Activated CD8-positive, alpha-beta T cell treated with anti-CD3 and anti-CD28 coated beads for 36 hours (primary cell): ENCODE data around the gene SUSD6. TPM values are rescaled to one million over a fixed set of nuclear protein-coding genes. Genes with fewer than 3 reads are reported as not detected.

Experiments
- ATAC-seq: fragments of 200-7000 bp; cut with Tn5 transposase; one replicate; pipeline ENCODE4 v1.10.0; 2021; ENCODE audit warnings: mild to moderate bottlenecking, moderate library complexity
- CTCF ChIA-PET: fragments of 350-600 bp; sonication (Branson Sonifier 250); formaldehyde crosslinking; loops from one replicate; lab custom pipeline; 2021; ENCODE audit warnings: antibody characterized with exemption; lab: Charles Lee
- POLR2A ChIA-PET: fragments of 350-600 bp; sonication (Branson Sonifier 250); formaldehyde crosslinking; loops from one replicate; lab custom pipeline; 2021; ENCODE audit warnings: antibody characterized with exemption; lab: Charles Lee
- DNase-seq: peaks from one replicate; pipeline ENCODE4 v3.0.0-alpha.2; 2020
- H3K27ac Mint-ChIP-seq: one replicate; pipeline ENCODE4 v1.8.0; 2021; ENCODE audit warnings: mild to moderate bottlenecking, mixed read lengths
- H3K27me3 Mint-ChIP-seq: one replicate; pipeline ENCODE4 v1.8.0; 2021; ENCODE audit warnings: mixed read lengths
- H3K36me3 Mint-ChIP-seq: one replicate; pipeline ENCODE4 v1.8.0; 2021; ENCODE audit warnings: low read depth, mixed read lengths
- H3K4me1 Mint-ChIP-seq: one replicate; pipeline ENCODE4 v1.8.0; 2021; ENCODE audit warnings: low read depth, mixed read lengths
- H3K4me3 Mint-ChIP-seq: one replicate; pipeline ENCODE4 v1.8.0; 2021; ENCODE audit warnings: mild to moderate bottlenecking, moderate library complexity, mixed read lengths
- H3K9me3 Mint-ChIP-seq: one replicate; pipeline ENCODE4 v1.8.0; 2021; ENCODE audit warnings: mixed read lengths
- CTCF ChIP-seq: fragments of 200-600 bp; IDR thresholded peaks from one replicate; pipeline ENCODE4 v1.8.0; 2022; ENCODE audit warnings: antibody characterized with exemption, mild to moderate bottlenecking
- intact Hi-C: fragments of 100-400 bp; cut with micrococcal nuclease; formaldehyde crosslinking; loops from one replicate; pipeline ENCODE4 v1.10.0; 2022
- total RNA-seq, 2 experiments: library from RNA; stranded (reverse); gene quantifications; one replicate each; pipeline ENCODE4 v1.2.3, GENCODE V29; 2021

The SUSD6 gene
- total RNA-seq, 2 experiments from 2014 or later, result 35.7 to 36.2 TPM

DNA sequence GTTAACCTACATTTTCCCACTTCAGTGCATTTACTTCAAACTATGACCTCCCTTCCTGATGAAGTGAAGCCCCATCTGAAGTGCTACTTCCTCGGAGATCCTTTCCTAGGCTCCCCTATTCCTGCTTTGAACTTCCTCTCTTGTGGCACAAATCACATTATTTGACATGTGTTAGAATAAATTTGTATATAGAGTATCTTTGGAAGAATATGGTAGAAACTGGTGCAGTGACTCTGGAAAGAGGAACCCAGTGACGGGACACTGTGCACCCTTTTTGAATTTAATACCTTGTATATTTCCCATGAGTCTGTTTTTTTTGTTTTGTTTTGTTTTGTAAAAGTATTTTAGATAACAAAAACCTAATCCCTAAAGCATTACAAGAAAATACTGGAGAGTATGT lies 89.2 kb downstream of the SUSD6 start:
- TF ChIP-seq CTCF, result no peak
- no peak overlapping the region for H3K27ac Mint-ChIP-seq
- no peaks in the 10 kb centered on the region for H3K27me3 Mint-ChIP-seq
- DNase-seq (no peak), ATAC-seq (no peak)
- ChIA-PET POLR2A (no interaction called here), CTCF (interaction anchor here (1.2 to 1.5 kb wide), 2 partner anchors 9 to 26 kb away, joined by 4 to 10 read pairs; no protein-coding TSS in a partner anchor)
- peaks cover 75% of the 10 kb centered on the region for H3K4me1 Mint-ChIP-seq
- H3K36me3 Mint-ChIP-seq, result peaks cover 35% of the 10 kb centered on the region
- H3K9me3 Mint-ChIP-seq, result no peaks in the 10 kb centered on the region
- intact Hi-C loops, result no loop called here
- no peak overlapping the region for H3K4me3 Mint-ChIP-seq

GRCh38 chr14:69701291-69701690 lies 89.9 kb downstream of the SUSD6 start:
- Mint-ChIP-seq H3K4me3 (no peak overlapping the region), H3K9me3 (no peaks in the 10 kb centered on the region), H3K4me1 (peaks cover 68% of the 10 kb centered on the region), H3K27me3 (no peaks in the 10 kb centered on the region), H3K27ac (no peak overlapping the region), H3K36me3 (peaks cover 40% of the 10 kb centered on the region)
- no peak for ATAC-seq
- ChIA-PET CTCF (interaction anchor here (1.0 kb wide), 1 partner anchor 117 kb away, joined by 5 read pairs; no protein-coding TSS in a partner anchor), POLR2A (interaction anchor here (0.7 to 1.1 kb wide), 2 partner anchors 11 to 15 kb away, joined by 3 read pairs; no protein-coding TSS in a partner anchor)
- no peak for TF ChIP-seq CTCF
- DNase-seq, result no peak
- intact Hi-C loops, result no loop called here

DNA sequence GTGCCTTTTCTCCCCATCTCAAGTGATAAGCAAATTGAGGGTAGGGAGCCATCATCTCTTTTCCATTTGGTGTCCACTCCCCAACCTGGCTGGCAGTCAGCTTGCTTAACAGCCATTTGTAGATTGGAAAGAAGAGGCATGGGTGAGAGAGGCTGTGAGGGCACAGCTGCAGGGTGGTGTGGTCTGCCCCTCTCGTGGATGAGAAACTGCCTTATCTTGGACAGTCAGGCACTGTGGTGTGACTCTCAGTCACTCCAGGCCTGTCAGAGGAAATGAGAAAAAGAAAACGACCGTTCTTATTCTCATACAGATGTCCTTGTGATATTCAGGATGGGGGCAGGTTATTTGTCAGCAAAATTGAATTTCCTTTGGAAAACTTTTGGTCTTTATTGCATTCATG lies 90.5 kb downstream of the SUSD6 start:
- no peaks in the 10 kb centered on the region for H3K27me3 Mint-ChIP-seq
- ChIA-PET POLR2A (interaction anchor here (0.7 to 1.1 kb wide), 2 partner anchors 11 to 15 kb away, joined by 3 read pairs; no protein-coding TSS in a partner anchor), CTCF (interaction anchor here (0.7 to 1.0 kb wide), 2 partner anchors 117 to 153 kb away, joined by 3 to 5 read pairs; no protein-coding TSS in a partner anchor)
- ATAC-seq (no peak), DNase-seq (no peak)
- peaks cover 39% of the 10 kb centered on the region for H3K36me3 Mint-ChIP-seq
- no peak for TF ChIP-seq CTCF
- H3K4me1 Mint-ChIP-seq, result peaks cover 62% of the 10 kb centered on the region
- H3K4me3 Mint-ChIP-seq, result no peak overlapping the region
- H3K9me3 Mint-ChIP-seq, result no peaks in the 10 kb centered on the region
- H3K27ac Mint-ChIP-seq, result no peak overlapping the region
- intact Hi-C loops, result no loop called here

- Mint-ChIP-seq H3K4me1 (peaks cover 51% of the 10 kb centered on the region), H3K36me3 (peaks cover 43% of the 10 kb centered on the region), H3K9me3 (no peaks in the 10 kb centered on the region), H3K4me3 (no peak overlapping the region), H3K27ac (peak overlapping the region; percentile 46), H3K27me3 (no peaks in the 10 kb centered on the region)
- no peak for ATAC-seq
- POLR2A ChIA-PET, result interaction anchor here (0.9 to 1.2 kb wide), 3 partner anchors 88 to 110 kb away, joined by 3 read pairs; no protein-coding TSS in a partner anchor
- intact Hi-C loops, result no loop called here
- TF ChIP-seq CTCF, result no peak
- CTCF ChIA-PET, result interaction anchor here (0.7 to 2.2 kb wide), 3 partner anchors 23 to 98 kb away, joined by 3 to 10 read pairs (median 3); no protein-coding TSS in a partner anchor
- DNase-seq, result no peak
Measured at GRCh38 chr14:69703047-69704039, 91.9 kb downstream of the SUSD6 start.
